ENCODE results near the gene DLG2. TPM values are rescaled to one million over a fixed set of nuclear protein-coding genes. Genes with fewer than 3 reads are reported as not detected.

The DLG2 gene
- total RNA-seq, 1 donor from 2014 or later = 2.1 TPM

DNA sequence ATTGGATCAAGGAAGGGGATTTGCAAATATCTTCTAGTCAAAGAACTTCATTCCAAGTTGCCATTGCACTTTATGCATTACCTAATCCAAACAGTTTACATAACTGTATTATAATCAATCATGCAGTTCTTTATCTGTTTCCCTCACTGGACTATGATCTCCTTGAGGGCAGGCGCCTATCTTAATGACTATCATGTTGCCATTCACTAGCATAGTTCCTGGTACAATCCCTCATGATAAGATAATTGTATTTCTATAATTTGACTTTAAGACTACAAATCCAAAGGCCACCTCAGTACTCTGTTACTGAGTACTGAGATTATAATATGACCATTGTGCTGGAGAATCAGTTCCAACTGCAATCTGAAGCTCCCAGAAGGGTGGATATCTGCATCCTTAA, 2062.3 kb downstream of the DLG2 start:
- TF ChIP-seq, protein P1, sequence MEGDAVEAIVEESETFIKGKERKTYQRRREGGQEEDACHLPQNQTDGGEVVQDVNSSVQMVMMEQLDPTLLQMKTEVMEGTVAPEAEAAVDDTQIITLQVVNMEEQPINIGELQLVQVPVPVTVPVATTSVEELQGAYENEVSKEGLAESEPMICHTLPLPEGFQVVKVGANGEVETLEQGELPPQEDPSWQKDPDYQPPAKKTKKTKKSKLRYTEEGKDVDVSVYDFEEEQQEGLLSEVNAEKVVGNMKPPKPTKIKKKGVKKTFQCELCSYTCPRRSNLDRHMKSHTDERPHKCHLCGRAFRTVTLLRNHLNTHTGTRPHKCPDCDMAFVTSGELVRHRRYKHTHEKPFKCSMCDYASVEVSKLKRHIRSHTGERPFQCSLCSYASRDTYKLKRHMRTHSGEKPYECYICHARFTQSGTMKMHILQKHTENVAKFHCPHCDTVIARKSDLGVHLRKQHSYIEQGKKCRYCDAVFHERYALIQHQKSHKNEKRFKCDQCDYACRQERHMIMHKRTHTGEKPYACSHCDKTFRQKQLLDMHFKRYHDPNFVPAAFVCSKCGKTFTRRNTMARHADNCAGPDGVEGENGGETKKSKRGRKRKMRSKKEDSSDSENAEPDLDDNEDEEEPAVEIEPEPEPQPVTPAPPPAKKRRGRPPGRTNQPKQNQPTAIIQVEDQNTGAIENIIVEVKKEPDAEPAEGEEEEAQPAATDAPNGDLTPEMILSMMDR (conservative IDR thresholded peaks at IDR 0.05) = no peak
- Mint-ChIP-seq H3K4me1 (no peaks in the 10 kb centered on the region), H3K27me3 (ENCODE audit: low read depth) (no peaks in the 10 kb centered on the region), H3K36me3 (ENCODE audit: low read depth) (no peaks in the 10 kb centered on the region), H3K9me3 (no peaks in the 10 kb centered on the region), H3K27ac (ENCODE audit: unreplicated experiment) (no peak overlapping the region), H3K4me3 (no peak overlapping the region)
- DNase-seq (ENCODE audit: low read depth, low spot score) = no peak

GRCh38 chr11:83558281-83558680, 2068.9 kb downstream of the DLG2 start:
- H3K4me1 Mint-ChIP-seq = no peaks in the 10 kb centered on the region
- H3K36me3 Mint-ChIP-seq (ENCODE audit: low read depth) = no peaks in the 10 kb centered on the region
- no peaks in the 10 kb centered on the region for H3K9me3 Mint-ChIP-seq
- no peak overlapping the region for H3K4me3 Mint-ChIP-seq
- DNase-seq (ENCODE audit: low read depth, low spot score) = no peak
- TF ChIP-seq, protein P1 (conservative IDR thresholded peaks at IDR 0.05) = no peak
- peaks cover 3% of the 10 kb centered on the region for H3K27me3 Mint-ChIP-seq (ENCODE audit: low read depth)
- no peak overlapping the region for H3K27ac Mint-ChIP-seq (ENCODE audit: unreplicated experiment)

GRCh38 chr11:83557653-83558052, 2069.5 kb downstream of the DLG2 start:
- no peaks in the 10 kb centered on the region for H3K9me3 Mint-ChIP-seq
- H3K36me3 Mint-ChIP-seq (ENCODE audit: low read depth) = no peaks in the 10 kb centered on the region
- H3K27me3 Mint-ChIP-seq (ENCODE audit: low read depth) = peaks cover 3% of the 10 kb centered on the region
- H3K27ac Mint-ChIP-seq (ENCODE audit: unreplicated experiment) = no peak overlapping the region
- TF ChIP-seq, protein P1 (conservative IDR thresholded peaks at IDR 0.05) = no peak
- DNase-seq (ENCODE audit: low read depth, low spot score) = no peak
- no peak overlapping the region for H3K4me3 Mint-ChIP-seq
- no peaks in the 10 kb centered on the region for H3K4me1 Mint-ChIP-seq

DNA sequence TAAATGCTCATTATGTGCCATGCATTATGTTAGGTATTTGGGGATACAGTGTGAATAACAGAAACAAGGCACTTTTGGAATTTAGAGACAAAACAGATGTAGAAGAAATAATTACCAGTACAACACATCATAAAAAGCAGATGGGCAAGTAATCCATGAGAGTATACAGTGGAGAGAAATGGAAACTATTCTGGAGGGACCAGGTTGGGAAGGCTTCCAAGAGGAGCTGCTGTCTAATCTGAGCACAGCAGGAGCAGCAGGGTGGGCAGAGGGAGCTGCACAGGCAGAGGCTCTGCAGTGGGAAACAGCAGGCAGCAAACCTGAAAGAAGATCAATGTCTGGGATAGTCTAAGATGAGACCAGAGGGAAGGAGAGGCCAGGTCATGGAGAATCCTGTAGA, 2072.3 kb downstream of the DLG2 start:
- no peak overlapping the region for H3K27ac Mint-ChIP-seq (ENCODE audit: unreplicated experiment)
- H3K4me1 Mint-ChIP-seq = no peaks in the 10 kb centered on the region
- TF ChIP-seq, protein P1 (conservative IDR thresholded peaks at IDR 0.05) = no peak
- H3K4me3 Mint-ChIP-seq = no peak overlapping the region
- no peaks in the 10 kb centered on the region for H3K36me3 Mint-ChIP-seq (ENCODE audit: low read depth)
- peaks cover 3% of the 10 kb centered on the region for H3K27me3 Mint-ChIP-seq (ENCODE audit: low read depth)
- H3K9me3 Mint-ChIP-seq = no peaks in the 10 kb centered on the region
- DNase-seq (ENCODE audit: low read depth, low spot score) = no peak

DNA sequence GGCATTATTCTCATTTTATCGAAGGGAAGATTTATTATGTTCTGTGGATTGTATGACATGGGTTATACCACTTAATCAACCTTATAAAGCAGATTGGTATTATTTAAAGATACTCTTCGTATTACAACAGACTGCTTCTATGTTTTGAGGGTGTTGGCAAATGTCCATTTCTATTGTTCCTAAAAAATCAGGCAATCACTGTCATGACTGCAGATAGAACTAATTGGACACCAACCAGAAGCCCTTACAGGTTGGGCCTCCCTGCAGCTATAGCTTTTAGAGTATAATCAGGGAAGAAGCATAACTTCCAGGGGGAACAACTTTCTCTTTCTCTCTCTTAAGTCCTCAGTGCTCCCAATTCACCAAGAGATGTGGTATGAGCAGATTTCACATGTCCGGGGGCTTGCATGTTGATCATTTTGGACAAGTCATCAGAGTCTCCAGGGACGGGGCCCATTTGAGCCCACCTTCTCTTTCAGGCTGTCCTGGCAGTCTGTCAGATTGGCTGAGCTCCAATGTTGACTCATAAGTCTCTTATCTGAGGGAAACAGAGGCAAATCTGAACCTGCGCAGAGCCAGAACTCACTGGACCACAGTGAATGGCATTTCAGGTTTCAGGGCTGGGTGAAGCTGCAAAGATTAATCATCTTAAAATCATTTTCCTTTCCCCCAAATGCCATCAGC, 2077.0 kb downstream of the DLG2 start:
- no peaks in the 10 kb centered on the region for H3K36me3 Mint-ChIP-seq (ENCODE audit: low read depth)
- H3K4me3 Mint-ChIP-seq = no peak overlapping the region
- H3K9me3 Mint-ChIP-seq = no peaks in the 10 kb centered on the region
- TF ChIP-seq, protein P1 (conservative IDR thresholded peaks at IDR 0.05) = no peak
- peaks cover 2% of the 10 kb centered on the region for H3K27me3 Mint-ChIP-seq (ENCODE audit: low read depth)
- no peaks in the 10 kb centered on the region for H3K4me1 Mint-ChIP-seq
- H3K27ac Mint-ChIP-seq (ENCODE audit: unreplicated experiment) = no peak overlapping the region
- no peak for DNase-seq (ENCODE audit: low read depth, low spot score)
